Transverse colon (tissue), 3 donors: ENCODE data around the gene PAX8.

Experiments
- CTCF ChIP-seq, 5 experiments: fragments of 200-600 bp in 3 of 5; fragments of 450-650 bp in 2 of 5; sonication (generic) in 3 of 5; IDR thresholded peaks; 1 replicate in 2 of 5; 2 replicates in 3 of 5; pipeline ENCODE4 v1.5.1; 2016 to 2017; ENCODE audit warnings: antibody characterized with exemption in 5 of 5, inconsistent platforms in 3 of 5, mild to moderate bottlenecking in 2 of 5, moderate library complexity in 1 of 5
- EP300 ChIP-seq: sonication (generic); formaldehyde crosslinking; IDR thresholded peaks from one replicate; pipeline ENCODE4 v1.6.1; 2017; ENCODE audit warnings: antibody characterized with exemption, low read depth

GRCh38 chr2:113298176-113298575 lies 19.5 kb upstream of the PAX8 start:
- TF ChIP-seq CTCF (IDR thresholded peaks at IDR 0.05): no peak
- TF ChIP-seq EP300: no peak
